ENCODE results near the gene CD2AP. TPM values are rescaled to one million over a fixed set of nuclear protein-coding genes. Genes with fewer than 3 reads are reported as not detected.

Gene CD2AP
- total RNA-seq, 8 experiments from 2014 or later, result 6.3 to 49.9 (median 11.2) TPM

DNA sequence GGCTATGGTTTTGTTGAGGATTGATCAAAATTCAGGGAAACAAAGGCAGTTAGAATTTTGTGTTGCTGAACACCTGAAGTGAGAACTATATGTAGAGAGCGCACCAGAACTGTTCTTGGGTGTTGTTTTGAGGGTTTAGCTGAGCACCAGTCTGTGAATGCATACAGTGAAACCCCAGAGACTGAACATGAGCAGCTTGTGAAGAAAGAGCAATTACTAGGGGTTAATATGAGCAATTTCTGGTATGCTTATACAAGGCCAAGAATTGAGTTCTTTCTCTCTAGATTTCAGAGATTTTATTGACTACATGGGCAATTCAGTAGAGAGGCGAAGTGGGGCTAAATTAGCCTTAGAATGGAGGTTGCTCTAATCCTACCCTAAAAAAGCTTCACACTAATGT, 93.9 kb downstream of the CD2AP start:
- Histone ChIP-seq H3K27ac (no peak overlapping the region), H3K4me3 (no peak overlapping the region), H3K4me1 (replicated peaks in 1 of 2) (no peaks in the 10 kb centered on the region)
- WGBS, 10 experiments, result 88 to 100% (median 100%) methylated on average over 1 to 2 of the region's 2 CpGs; no CpG with 5 or more reads in 3 of the 10 experiments
- in situ Hi-C loops (cut with MboI; ENCODE audit: low pct_unique_long_range_greater_than_20kb in 2 of 9, low sequenced_read_pairs in 9 of 9, unreplicated experiment in 9 of 9), result no loop called here
- no peak for ATAC-seq (replicated peaks in 6 of 8)

GRCh38 chr6:47573109-47573508, 95.5 kb downstream of the CD2AP start:
- H3K4me3 ChIP-seq, result no peak overlapping the region
- ATAC-seq (replicated peaks in 6 of 8), result no peak
- in situ Hi-C loops (cut with MboI; ENCODE audit: low pct_unique_long_range_greater_than_20kb in 2 of 9, low sequenced_read_pairs in 9 of 9, unreplicated experiment in 9 of 9), result no loop called here
- H3K4me1 ChIP-seq (replicated peaks in 1 of 2), result no peaks in the 10 kb centered on the region
- WGBS, 10 experiments, result 46 to 100% (median 75%) methylated on average over 1 to 2 of the region's 2 CpGs
- no peak overlapping the region for H3K27ac ChIP-seq

- Histone ChIP-seq H3K4me3 (no peak overlapping the region), H3K27ac (no peak overlapping the region), H3K4me1 (replicated peaks in 1 of 2) (no peaks in the 10 kb centered on the region)
- no peak for ATAC-seq (replicated peaks in 6 of 8)
- 95 to 100% (median 100%) methylated on average over 1 to 2 of the region's 2 CpGs; no CpG with 5 or more reads in 3 of the 10 experiments for WGBS, 10 experiments
- in situ Hi-C loops (cut with MboI; ENCODE audit: low pct_unique_long_range_greater_than_20kb in 2 of 9, low sequenced_read_pairs in 9 of 9, unreplicated experiment in 9 of 9), result no loop called here
Measured at GRCh38 chr6:47574789-47575188, 97.2 kb downstream of the CD2AP start.

- 91 to 100% (median 100%) methylated on average over 1 to 4 of the region's 4 CpGs; no CpG with 5 or more reads in 1 of the 10 experiments for WGBS, 10 experiments
- in situ Hi-C loops (cut with MboI; ENCODE audit: low pct_unique_long_range_greater_than_20kb in 2 of 9, low sequenced_read_pairs in 9 of 9, unreplicated experiment in 9 of 9), result no loop called here
- no peak for ATAC-seq (replicated peaks in 6 of 8)
- Histone ChIP-seq H3K4me1 (replicated peaks in 1 of 2) (no peaks in the 10 kb centered on the region), H3K4me3 (no peak overlapping the region), H3K27ac (no peak overlapping the region)
Measured at GRCh38 chr6:47579040-47579439, 101.5 kb downstream of the CD2AP start.

- in situ Hi-C loops (cut with MboI; ENCODE audit: low pct_unique_long_range_greater_than_20kb in 2 of 9, low sequenced_read_pairs in 9 of 9, unreplicated experiment in 9 of 9), result no loop called here
- ATAC-seq (replicated peaks in 6 of 8), result no peak
- H3K4me3 ChIP-seq, result no peak overlapping the region
- no peaks in the 10 kb centered on the region for H3K4me1 ChIP-seq (replicated peaks in 1 of 2)
- 0 to 100% (median 88%) methylated on average over 1 to 2 of the region's 2 CpGs for WGBS, 10 experiments
- H3K27ac ChIP-seq, result no peak overlapping the region
Measured at GRCh38 chr6:47581591-47581990, 104.0 kb downstream of the CD2AP start.

DNA sequence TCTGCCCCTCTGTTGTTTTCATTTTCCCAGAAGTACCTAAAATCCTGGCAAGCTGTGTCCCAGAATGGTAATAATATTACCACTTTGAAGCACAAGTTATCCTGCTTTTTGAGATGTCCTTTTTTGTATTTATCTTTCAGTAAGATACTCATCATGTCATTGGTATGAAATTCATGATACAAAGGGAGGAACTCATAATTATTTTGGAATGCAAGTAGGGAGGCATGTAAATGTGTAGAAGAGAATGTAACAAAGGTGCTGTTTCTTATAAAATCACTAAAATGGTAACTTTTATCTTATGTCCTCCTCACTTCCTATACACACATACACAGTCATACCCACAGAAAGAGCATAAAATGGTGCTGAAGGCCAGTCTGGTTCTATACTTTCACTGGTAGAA, 109.9 kb downstream of the CD2AP start:
- Histone ChIP-seq H3K4me1 (replicated peaks in 1 of 2) (peaks cover 0 to 3% of the 10 kb centered on the region in 2 donors), H3K27ac (no peak overlapping the region), H3K4me3 (no peak overlapping the region)
- peak in 1 of 8 experiments; percentile 39 for ATAC-seq (replicated peaks in 6 of 8)
- in situ Hi-C loops (cut with MboI; ENCODE audit: low pct_unique_long_range_greater_than_20kb in 2 of 9, low sequenced_read_pairs in 9 of 9, unreplicated experiment in 9 of 9), result no loop called here

DNA sequence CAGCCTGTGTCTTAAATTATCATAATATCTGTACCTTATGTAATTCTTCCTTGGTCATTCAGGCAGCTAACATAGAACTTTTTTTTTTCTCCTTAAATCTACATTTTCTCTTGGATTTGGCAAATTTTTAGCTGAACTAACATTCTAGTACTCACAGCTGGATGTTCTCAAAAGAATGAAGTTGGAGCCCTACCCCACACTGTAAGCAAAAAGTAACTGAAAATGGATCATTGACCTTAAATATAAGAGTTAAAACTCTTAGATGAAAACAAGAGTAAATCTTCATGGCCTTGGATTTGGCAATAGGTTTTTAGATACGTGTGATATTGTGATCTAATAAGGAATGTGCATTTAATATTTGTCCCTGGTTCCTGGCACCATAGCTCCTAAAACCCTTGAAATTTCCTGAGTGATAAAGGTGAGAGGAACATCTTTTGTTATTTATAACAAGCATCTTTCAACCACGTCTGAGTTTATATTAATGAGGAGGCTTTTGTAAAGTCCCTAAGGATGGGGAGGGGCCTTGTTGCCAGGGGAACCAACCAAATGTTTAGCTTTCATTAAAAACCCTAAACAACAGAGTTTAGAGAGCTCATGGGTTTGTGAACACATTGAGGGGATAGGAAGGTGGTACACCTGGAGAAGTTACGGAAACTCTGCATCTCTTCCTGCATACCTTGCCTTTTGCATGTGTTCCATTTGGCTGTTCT, 114.7 kb downstream of the CD2AP start:
- ATAC-seq (replicated peaks in 6 of 8), result no peak
- in situ Hi-C loops (cut with MboI; ENCODE audit: low pct_unique_long_range_greater_than_20kb in 2 of 9, low sequenced_read_pairs in 9 of 9, unreplicated experiment in 9 of 9), result no loop called here
- 0 to 68% (median 60%) methylated on average over 1 to 3 of the region's 3 CpGs; no CpG with 5 or more reads in 4 of the 10 experiments for WGBS, 10 experiments

GRCh38 chr6:47593979-47594378, 116.4 kb downstream of the CD2AP start:
- in situ Hi-C loops (cut with MboI; ENCODE audit: low pct_unique_long_range_greater_than_20kb in 2 of 9, low sequenced_read_pairs in 9 of 9, unreplicated experiment in 9 of 9), result no loop called here
- WGBS, 10 experiments, result 93 to 100% (median 99%) methylated on average over 2 to 3 of the region's 3 CpGs
- H3K4me3 ChIP-seq, result no peak overlapping the region

More for the DNA sequence above, 114.7 kb downstream of the CD2AP start:
- no peak overlapping the region for H3K27ac ChIP-seq
- peaks cover 0 to 4% of the 10 kb centered on the region in 2 donors for H3K4me1 ChIP-seq (replicated peaks in 1 of 2)
- H3K4me3 ChIP-seq, result no peak overlapping the region

DNA sequence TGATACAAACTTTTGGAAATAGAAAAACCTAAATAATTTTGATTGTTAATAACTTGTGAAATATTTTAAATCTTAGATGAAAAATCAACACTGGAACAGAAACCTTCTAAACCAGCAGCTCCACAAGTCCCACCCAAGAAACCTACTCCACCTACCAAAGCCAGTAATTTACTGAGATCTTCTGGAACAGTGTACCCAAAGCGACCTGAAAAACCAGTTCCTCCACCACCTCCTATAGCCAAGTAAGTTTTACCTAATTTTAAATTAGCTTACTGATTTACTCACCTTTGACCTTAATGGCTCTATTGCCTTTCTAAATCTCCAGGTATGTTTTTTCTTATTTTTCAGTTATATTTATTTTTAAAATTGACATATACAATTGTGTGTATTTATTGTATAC, 118.2 kb downstream of the CD2AP start:
- 86 to 100% (median 100%) methylated on average over 1 of the region's 1 CpG; no CpG with 5 or more reads in 3 of the 10 experiments for WGBS, 10 experiments
- in situ Hi-C loops (cut with MboI; ENCODE audit: low pct_unique_long_range_greater_than_20kb in 2 of 9, low sequenced_read_pairs in 9 of 9, unreplicated experiment in 9 of 9), result no loop called here
- ATAC-seq (replicated peaks in 6 of 8), result no peak
- H3K4me3 ChIP-seq, result no peak overlapping the region
- no peak overlapping the region for H3K27ac ChIP-seq
- peaks cover 0 to 4% of the 10 kb centered on the region in 2 donors for H3K4me1 ChIP-seq (replicated peaks in 1 of 2)

More at GRCh38 chr6:47593979-47594378, 116.4 kb downstream of the CD2AP start:
- ATAC-seq (replicated peaks in 6 of 8), result no peak
- H3K27ac ChIP-seq, result no peak overlapping the region
- peaks cover 0 to 4% of the 10 kb centered on the region in 2 donors for H3K4me1 ChIP-seq (replicated peaks in 1 of 2)

DNA sequence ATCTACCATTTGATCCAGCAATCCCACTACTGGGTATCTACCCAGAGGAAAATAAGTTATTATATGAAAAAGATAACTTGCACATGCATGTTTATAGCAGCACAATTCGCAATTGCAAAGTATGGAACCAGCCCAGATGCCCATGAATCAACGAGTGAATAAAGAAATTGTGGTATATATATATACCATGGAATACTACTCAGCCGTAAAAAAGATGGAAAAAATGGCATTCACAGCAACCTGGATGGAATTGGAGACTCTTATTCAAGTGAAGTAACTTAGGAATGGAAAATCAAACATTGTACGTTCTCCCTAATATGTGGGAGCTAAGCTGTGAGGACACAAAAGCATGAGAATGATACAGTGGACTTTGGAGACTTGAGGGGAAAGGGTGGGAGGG, 120.8 kb downstream of the CD2AP start:
- in situ Hi-C loops (cut with MboI; ENCODE audit: low pct_unique_long_range_greater_than_20kb in 2 of 9, low sequenced_read_pairs in 9 of 9, unreplicated experiment in 9 of 9), result no loop called here
- Histone ChIP-seq H3K4me3 (no peak overlapping the region), H3K27ac (no peak overlapping the region), H3K4me1 (replicated peaks in 1 of 2) (no peaks in the 10 kb centered on the region)
- WGBS, 10 experiments, result 78 to 100% (median 97%) methylated on average over 1 to 4 of the region's 4 CpGs; no CpG with 5 or more reads in 1 of the 10 experiments
- no peak for ATAC-seq (replicated peaks in 6 of 8)

DNA sequence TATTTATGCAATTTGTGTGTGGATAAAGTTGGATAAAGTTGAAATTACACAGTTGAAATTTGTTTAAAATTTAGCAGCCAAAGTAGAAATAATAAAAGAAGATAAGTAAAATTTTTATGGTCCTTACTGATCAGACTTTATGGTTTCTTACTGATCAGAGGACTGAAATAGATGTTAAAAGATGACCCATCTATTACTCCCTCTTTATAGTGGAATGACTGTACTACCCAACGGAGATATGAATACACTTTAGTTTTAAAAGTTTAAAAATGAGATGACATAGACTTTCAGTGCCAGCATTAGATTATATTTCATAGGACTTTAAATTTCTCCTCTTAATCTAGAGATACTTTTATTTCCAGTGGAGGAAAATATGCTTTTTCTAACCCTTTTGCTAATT, 121.9 kb downstream of the CD2AP start:
- Histone ChIP-seq H3K4me1 (replicated peaks in 1 of 2) (no peaks in the 10 kb centered on the region), H3K4me3 (no peak overlapping the region), H3K27ac (no peak overlapping the region)
- ATAC-seq (replicated peaks in 6 of 8), result no peak
- in situ Hi-C loops (cut with MboI; ENCODE audit: low pct_unique_long_range_greater_than_20kb in 2 of 9, low sequenced_read_pairs in 9 of 9, unreplicated experiment in 9 of 9), result no loop called here
- WGBS, 10 experiments, result 65 to 100% (median 100%) methylated on average over 1 of the region's 1 CpG

DNA sequence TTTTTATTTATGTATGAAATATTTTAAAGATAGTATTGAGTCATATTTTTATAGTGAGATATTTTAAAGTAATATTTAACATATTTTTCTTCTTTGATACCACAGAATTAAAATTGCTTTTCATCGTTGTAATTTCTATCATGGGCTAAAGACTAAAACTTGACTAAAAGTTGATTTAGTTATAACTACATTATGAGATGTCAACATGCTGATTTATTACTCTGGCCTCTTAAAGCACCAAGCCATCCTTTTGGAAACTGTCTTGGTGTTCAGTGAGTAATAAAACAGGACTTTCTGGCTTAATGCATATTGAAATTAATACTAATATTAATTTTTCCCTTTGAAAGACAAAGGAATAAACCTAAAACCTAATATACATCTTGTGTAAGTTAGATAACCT, 125.6 kb downstream of the CD2AP start:
- ATAC-seq (replicated peaks in 6 of 8), result no peak

DNA sequence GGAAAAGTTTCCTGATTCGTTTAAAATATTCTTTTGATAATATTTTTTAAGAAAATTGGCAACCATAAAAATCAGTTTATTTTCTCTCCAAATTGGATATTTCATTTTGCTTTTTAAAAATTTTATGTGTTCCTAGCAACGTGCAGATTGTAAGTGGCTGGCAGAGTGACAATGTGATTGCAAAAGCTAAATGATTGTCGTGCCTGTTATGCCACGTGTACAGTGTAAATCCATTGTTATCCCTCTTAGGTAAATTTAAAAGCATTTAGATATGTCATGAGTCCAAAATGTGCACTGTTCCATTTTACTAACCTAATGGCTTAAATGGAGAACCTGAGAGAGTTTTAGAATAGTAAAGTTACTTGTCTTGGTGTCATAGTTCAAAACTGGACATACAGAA, 126.4 kb downstream of the CD2AP start:
- in situ Hi-C loops (cut with MboI; ENCODE audit: low pct_unique_long_range_greater_than_20kb in 2 of 9, low sequenced_read_pairs in 9 of 9, unreplicated experiment in 9 of 9), result loop anchor here in 1 of 9 experiments (25.0 kb wide), 1 partner anchor 192 kb away; no protein-coding TSS in a partner anchor
- Histone ChIP-seq H3K4me3 (no peak overlapping the region), H3K4me1 (replicated peaks in 1 of 2) (no peaks in the 10 kb centered on the region), H3K27ac (no peak overlapping the region)
- 19 to 100% (median 93%) methylated on average over 2 to 4 of the region's 4 CpGs for WGBS, 10 experiments
- no peak for ATAC-seq (replicated peaks in 6 of 8)

More for the DNA sequence above, 125.6 kb downstream of the CD2AP start:
- WGBS, 10 experiments, result 35 to 100% (median 94%) methylated on average over 1 of the region's 1 CpG
- Histone ChIP-seq H3K27ac (no peak overlapping the region), H3K4me1 (replicated peaks in 1 of 2) (no peaks in the 10 kb centered on the region), H3K4me3 (no peak overlapping the region)
- in situ Hi-C loops (cut with MboI; ENCODE audit: low pct_unique_long_range_greater_than_20kb in 2 of 9, low sequenced_read_pairs in 9 of 9, unreplicated experiment in 9 of 9), result loop anchor here in 1 of 9 experiments (25.0 kb wide), 1 partner anchor 191 kb away; no protein-coding TSS in a partner anchor

Measured in motor neuron (in vitro differentiated cells).